Naive B cell (primary cell): ENCODE results near the gene ZBTB9. TPM values are rescaled to one million over a fixed set of nuclear protein-coding genes. Genes with fewer than 3 reads are reported as not detected.

ENCODE experiments used
- polyA plus RNA-seq, 6 donors: library from polyadenylated mRNA; unstranded; fragments of 300-500 nt; fragmentation: Illumina TruSeq; gene quantifications; one replicate each; pipeline ENCODE4 v1.2.3, GENCODE V29; 2021; ENCODE audit warnings: low read depth in 6 of 6

The ZBTB9 gene
- polyA plus RNA-seq, 6 donors from 2014 or later, result 4.8 to 9.7 (median 7.0) TPM

Other genes starting within 250 kb of the ZBTB9 start
- gene HSD17B8, start 249.9 kb upstream of the ZBTB9 start, polyA plus RNA-seq, result 10 to 100 TPM; 13.8 to 24.1 (median 21.6) TPM
- gene RING1, start 246.1 kb upstream of the ZBTB9 start, polyA plus RNA-seq, result 10 to 100 TPM in 1 of 6 donors, 1 to 10 TPM in 5; 2.8 to 12.1 (median 7.4) TPM
- 10 to 100 TPM in 5 of 6 donors, 1 to 10 TPM in 1; 5.3 to 18.9 (median 14.4) TPM for gene VPS52, start 182.7 kb upstream of the ZBTB9 start, polyA plus RNA-seq
- gene RPS18, start 182.5 kb upstream of the ZBTB9 start, polyA plus RNA-seq, result over 10,000 TPM in 1 of 6 donors, 1,000 to 10,000 TPM in 5; 6,561 to 10,092 (median 8,290) TPM
- gene B3GALT4, start 177.5 kb upstream of the ZBTB9 start, polyA plus RNA-seq, result 10 to 100 TPM; 18.3 to 31.6 (median 22.2) TPM
- gene WDR46, start 165.3 kb upstream of the ZBTB9 start, polyA plus RNA-seq, result 10 to 100 TPM; 50.5 to 78.0 (median 59.3) TPM
- gene PFDN6, start 165.0 kb upstream of the ZBTB9 start, polyA plus RNA-seq, result 10 to 100 TPM; 29.4 to 47.8 (median 41.3) TPM
- gene RGL2, start 155.6 kb upstream of the ZBTB9 start, polyA plus RNA-seq, result 10 to 100 TPM; 15.5 to 39.0 (median 17.2) TPM
- 100 to 1,000 TPM; 450 to 564 (median 508) TPM for gene TAPBP, start 140.5 kb upstream of the ZBTB9 start, polyA plus RNA-seq
- 10 to 100 TPM; 19.2 to 29.9 (median 23.8) TPM for gene ZBTB22, start 136.8 kb upstream of the ZBTB9 start, polyA plus RNA-seq
- 100 to 1,000 TPM in 3 of 6 donors, 10 to 100 TPM in 3; 61.4 to 140 (median 102) TPM for gene DAXX, start 131.6 kb upstream of the ZBTB9 start, polyA plus RNA-seq
- gene KIFC1, start 62.8 kb upstream of the ZBTB9 start, polyA plus RNA-seq, result under 1 TPM in 3 of 6 donors, not detected in 3; 0.36 to 0.45 (median 0.36) TPM
- 10 to 100 TPM; 48.9 to 82.3 (median 55.5) TPM for gene PHF1, start 43.6 kb upstream of the ZBTB9 start, polyA plus RNA-seq
- gene CUTA, start 36.5 kb upstream of the ZBTB9 start, polyA plus RNA-seq, result 100 to 1,000 TPM; 237 to 281 (median 263) TPM
- 1 to 10 TPM in 1 of 6 donors, under 1 TPM in 4, not detected in 1; 0.25 to 1.9 (median 0.48) TPM for gene SYNGAP1, start 34.5 kb upstream of the ZBTB9 start, polyA plus RNA-seq
- gene BAK1, start 125.7 kb downstream of the ZBTB9 start, polyA plus RNA-seq, result 10 to 100 TPM; 11.7 to 22.6 (median 13.6) TPM
- 1 to 10 TPM in 4 of 6 donors, under 1 TPM in 2; 0.22 to 6.4 (median 1.7) TPM for gene ITPR3, start 166.7 kb downstream of the ZBTB9 start, polyA plus RNA-seq